ENCODE data around the gene MTG2. TPM values are rescaled to one million over a fixed set of nuclear protein-coding genes. Genes with fewer than 3 reads are reported as not detected.

Gene MTG2
- total RNA-seq: 10 to 100 TPM; 28.8 to 34.9 (median 32.6) TPM
- long read RNA-seq, donor 1, transcript MTG2-201 (7 exons, 2,929 nt): major isoform, 7 of 26 reads
- long read RNA-seq, donor 1, partial matches to known transcripts: 10 of 26 reads
- long read RNA-seq, donor 1, other reads (novel, unspliced or antisense): 7 of 26 reads
- long read RNA-seq, donor 2, transcript MTG2-201 (7 exons, 2,929 nt): major isoform, 10 of 25 reads
- long read RNA-seq, donor 2, partial matches to known transcripts: 8 of 25 reads
- long read RNA-seq, donor 2, other reads (novel, unspliced or antisense): 5 of 25 reads

DNA sequence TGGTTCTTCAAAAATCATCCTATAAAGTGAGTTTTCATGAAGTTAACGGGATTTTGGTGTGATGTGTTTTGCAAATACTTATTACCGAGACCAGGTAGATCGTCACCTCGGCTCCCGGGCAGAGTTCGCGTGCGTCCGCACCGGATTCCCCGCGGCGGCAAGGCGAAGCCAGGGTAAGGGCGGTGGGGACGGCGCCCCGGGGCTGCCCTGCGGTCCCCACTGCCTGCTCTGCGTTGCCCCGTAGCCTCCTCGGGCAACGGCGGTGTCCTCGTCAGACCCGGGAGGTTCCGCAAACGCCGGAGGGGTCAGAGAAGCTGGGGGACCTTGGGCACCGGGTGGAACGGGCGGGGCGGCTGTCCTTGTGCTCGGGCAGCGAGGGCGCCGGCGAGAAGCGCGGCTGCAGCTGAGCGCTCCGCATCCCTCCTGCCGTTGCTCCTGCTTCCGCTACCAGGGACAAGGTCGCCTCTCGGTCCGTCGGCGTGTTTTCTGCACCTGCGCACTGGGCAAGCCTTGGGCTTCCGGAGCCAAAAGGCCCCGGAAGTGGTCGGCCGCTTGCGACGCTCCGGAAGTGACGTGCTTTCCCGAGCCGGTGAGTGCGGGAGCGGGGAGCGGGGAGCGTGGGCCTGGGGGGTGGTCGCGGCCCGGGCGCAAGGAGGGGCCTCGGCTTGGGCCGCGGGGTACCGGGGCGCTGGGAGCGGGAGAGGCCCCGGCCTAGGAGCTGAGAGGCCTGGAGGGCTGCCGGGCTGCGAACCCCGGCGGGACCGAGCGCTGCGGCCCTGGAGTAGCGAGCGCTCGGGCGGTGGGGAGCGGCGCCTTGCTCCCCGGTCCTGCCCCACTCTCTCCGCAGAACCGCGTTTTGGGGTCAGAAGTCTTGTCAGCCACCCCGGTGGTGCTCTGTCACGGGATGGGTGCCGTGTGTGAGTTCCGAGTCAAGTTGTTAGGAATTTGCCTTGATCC, at the start of gene MTG2:
MTG2 (plus strand) TSS at position 560 of the 957 bp plus-strand sequence. CDS start 10,393 bp downstream, outside the sequence.
- Histone ChIP-seq H3K9me3 (no peaks in the 10 kb centered on the region), H3K4me1 (ENCODE audit: low read depth) (peaks cover 20% of the 10 kb centered on the region), H3K4me3 (peak within 1 kb of the TSS; percentile 77), H3K36me3 (ENCODE audit: low read depth) (no peaks in the 10 kb centered on the region)
- no peak for TF ChIP-seq CTCF (IDR thresholded peaks at IDR 0.05)
- DNase-seq (peak; percentile 95 to 98 (median 97)), ATAC-seq (peak; percentile 99)
- intact Hi-C loops (cut with DNase I, micrococcal nuclease): no loop called here

DNA sequence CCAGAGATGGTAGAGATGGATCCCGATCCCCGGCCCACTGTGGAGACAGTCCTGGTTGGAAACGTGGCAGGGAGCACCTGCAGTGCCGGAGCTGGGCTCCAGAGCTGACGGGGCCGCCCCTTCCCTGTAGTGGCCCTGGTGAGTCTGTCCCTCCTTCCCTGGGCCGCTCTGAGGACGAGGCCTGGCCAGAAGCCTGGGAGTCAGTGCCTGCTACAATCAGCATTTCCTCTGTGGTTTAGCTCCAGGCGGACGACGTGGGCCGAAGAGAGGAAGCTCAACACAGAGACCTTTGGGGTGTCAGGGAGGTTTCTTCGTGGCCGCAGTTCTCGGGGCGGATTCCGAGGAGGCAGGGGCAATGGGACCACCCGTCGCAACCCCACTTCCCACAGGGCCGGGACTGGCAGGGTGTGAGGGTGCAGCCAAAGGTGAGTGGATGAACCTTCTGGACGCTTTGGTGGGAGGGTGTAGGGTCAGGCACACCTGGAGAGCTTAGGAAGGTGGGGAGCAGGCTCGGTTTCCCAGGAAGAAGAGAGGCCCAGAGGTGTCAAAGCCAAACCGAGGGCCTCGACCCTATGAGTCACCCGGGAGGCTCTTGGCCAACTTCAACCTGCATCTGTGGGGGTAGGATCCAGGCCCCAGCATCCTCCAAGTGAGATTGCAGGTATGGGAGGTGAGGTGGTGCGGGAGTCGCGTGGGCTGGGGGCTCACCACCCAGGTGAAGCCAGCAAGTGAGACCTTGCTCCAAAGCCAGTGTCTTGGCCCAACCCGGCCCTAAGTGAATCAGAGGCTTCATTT, 49.6 kb upstream of the MTG2 start:
- ATAC-seq: peak; percentile 20
- no peak overlapping the region for H3K4me3 ChIP-seq
- no peak for DNase-seq
- H3K4me1 ChIP-seq (ENCODE audit: low read depth): no peaks in the 10 kb centered on the region
- peaks cover 8% of the 10 kb centered on the region for H3K36me3 ChIP-seq (ENCODE audit: low read depth)
- intact Hi-C loops (cut with DNase I, micrococcal nuclease): no loop called here
- no peaks in the 10 kb centered on the region for H3K9me3 ChIP-seq
- no peak for TF ChIP-seq CTCF (IDR thresholded peaks at IDR 0.05)

DNA sequence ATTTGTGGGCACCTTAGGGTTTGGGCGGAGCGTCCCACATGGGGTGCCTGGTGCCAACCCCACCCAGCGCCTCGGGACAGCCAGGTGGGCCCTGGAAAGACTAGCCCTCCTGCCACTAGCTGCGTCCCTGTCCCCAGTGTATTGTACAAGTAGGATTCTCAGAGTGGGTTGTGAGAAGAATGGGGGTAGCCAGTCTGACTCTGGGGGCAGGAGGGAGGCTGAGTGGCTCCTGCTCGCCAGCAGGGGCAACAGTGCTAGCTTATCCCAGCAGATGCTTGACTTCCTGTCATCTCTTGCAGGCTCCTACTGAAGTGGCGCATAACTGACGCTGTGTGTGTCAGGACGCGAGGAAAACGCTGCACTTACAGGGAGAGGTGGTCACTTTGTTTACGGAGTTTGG, 49.0 kb upstream of the MTG2 start:
- intact Hi-C loops (cut with DNase I, micrococcal nuclease): no loop called here
- no peak overlapping the region for H3K4me3 ChIP-seq
- peaks cover 8% of the 10 kb centered on the region for H3K36me3 ChIP-seq (ENCODE audit: low read depth)
- ATAC-seq (no peak), DNase-seq (no peak)
- no peaks in the 10 kb centered on the region for H3K9me3 ChIP-seq
- no peaks in the 10 kb centered on the region for H3K4me1 ChIP-seq (ENCODE audit: low read depth)
- TF ChIP-seq CTCF (IDR thresholded peaks at IDR 0.05): no peak

GRCh38 chr20:62134735-62135231, 48.0 kb upstream of the MTG2 start:
- Histone ChIP-seq H3K9me3 (no peaks in the 10 kb centered on the region), H3K4me3 (no peak overlapping the region), H3K36me3 (ENCODE audit: low read depth) (peaks cover 15% of the 10 kb centered on the region), H3K4me1 (ENCODE audit: low read depth) (no peaks in the 10 kb centered on the region)
- no peak for DNase-seq
- intact Hi-C loops (cut with DNase I, micrococcal nuclease): no loop called here
- no peak for ATAC-seq
- no peak for TF ChIP-seq CTCF (IDR thresholded peaks at IDR 0.05)

DNA sequence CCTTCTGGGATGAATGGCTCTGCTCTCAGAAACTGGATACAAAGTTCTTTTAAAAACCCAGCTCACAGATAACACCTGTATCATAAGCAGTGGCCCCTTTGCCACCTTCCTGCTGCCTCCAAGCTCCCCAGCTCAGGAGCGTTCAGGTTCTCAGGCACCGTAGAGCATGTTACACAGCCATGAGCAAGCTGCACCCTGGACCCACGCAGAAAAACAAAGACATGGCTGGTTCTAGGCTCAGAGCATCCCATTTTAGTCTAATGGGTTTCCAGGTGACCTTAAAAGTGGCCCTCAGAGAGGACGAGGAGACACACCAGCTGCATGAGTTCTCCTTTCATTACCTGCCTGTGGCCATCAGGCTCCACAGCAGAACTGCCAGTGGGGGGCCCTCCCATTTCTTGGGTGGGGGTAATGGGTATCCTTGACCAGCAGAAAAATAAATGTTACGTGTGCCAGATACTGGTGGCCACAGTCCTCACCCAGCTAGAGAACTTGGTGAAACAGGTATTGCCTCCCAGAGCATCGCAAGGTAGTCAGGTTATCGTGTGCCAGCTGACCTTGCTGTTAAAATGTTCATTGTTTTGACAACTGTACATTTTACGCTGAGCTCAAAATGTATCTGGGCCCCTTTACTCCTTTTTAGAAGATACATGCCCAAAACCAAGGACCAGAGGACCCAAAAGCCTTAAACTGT, 47.1 kb upstream of the MTG2 start:
- Histone ChIP-seq H3K4me1 (ENCODE audit: low read depth) (peaks cover under 1% of the 10 kb centered on the region), H3K9me3 (no peaks in the 10 kb centered on the region), H3K36me3 (ENCODE audit: low read depth) (peaks cover 15% of the 10 kb centered on the region), H3K4me3 (no peak overlapping the region)
- ATAC-seq (no peak), DNase-seq (no peak)
- TF ChIP-seq CTCF (IDR thresholded peaks at IDR 0.05): no peak
- intact Hi-C loops (cut with DNase I, micrococcal nuclease): no loop called here

All from mucosa of descending colon (tissue), 3 donors.